ENCODE data around the gene SLC22A4.

The SLC22A4 gene

DNA sequence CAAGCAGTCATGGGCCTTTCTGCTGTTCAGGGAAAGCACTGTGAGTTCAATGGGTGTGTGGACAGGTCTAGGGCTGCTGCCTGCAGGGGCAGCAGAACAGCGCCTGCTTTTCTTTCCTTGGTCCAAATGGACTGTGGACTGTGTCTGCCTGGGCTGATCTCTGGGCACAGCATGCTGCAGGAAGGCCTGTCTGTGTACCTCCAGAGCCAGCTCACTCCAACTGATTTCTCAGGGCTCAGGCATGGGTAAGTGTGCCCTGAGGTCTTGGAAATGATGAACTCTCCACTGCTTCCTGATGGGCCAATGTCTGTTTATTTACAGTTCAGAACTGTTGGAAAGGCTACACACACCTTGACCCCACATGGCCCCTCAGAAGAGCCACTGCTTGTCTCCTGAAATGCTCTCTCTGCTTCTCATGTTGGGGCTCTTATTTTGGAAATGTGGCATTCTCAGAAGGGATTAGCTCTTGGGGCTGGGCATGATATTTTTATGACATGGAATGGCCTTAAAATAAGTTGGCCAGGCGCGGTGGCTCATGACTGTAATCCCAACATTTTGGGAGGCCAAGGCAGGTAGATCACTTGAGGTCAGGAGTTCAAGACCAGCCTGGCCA is 27.0 kb downstream of the SLC22A4 start:
- Histone ChIP-seq H3K27ac (ENCODE audit: low read depth in 2 of 2, low read length in 2 of 2) (no peak overlapping the region), H3K36me3 (ENCODE audit: control insufficient read depth in 2 of 2, insufficient read depth in 2 of 2, low read length in 2 of 2) (peaks cover 13 to 19% of the 10 kb centered on the region in 2 donors), H3K9me3 (ENCODE audit: control insufficient read depth in 2 of 2, low read length in 2 of 2) (no peaks in the 10 kb centered on the region), H3K9ac (ENCODE audit: low read depth in 1 of 2, low read length in 2 of 2) (no peak overlapping the region), H3K4me3 (ENCODE audit: low read length in 2 of 2) (no peak overlapping the region), H3K27me3 (ENCODE audit: control insufficient read depth in 2 of 2, insufficient read depth in 2 of 2, low read length in 2 of 2) (no peaks in the 10 kb centered on the region), H3K4me1 (ENCODE audit: control insufficient read depth in 2 of 2, insufficient read depth in 2 of 2, low read length in 2 of 2) (no peaks in the 10 kb centered on the region)

DNA sequence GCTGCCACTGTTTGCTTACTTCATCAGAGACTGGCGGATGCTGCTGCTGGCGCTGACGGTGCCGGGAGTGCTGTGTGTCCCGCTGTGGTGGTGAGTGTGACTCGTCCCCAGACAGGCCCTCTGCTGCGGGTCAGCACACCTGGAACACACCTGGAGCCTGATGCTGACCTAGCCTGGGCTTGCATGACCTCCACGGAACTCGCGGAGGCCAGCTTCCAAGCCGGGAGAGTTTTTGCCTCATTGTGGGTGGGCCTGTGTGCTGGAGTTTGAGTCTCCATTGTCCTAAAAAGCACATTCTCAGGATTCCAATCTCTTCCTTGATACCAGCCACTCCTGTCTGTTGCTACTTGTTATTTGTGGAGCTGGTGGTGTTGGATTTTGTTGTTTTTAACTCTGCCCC is 28.1 kb downstream of the SLC22A4 start:
- Histone ChIP-seq H3K27ac (ENCODE audit: low read depth in 2 of 2, low read length in 2 of 2) (no peak overlapping the region), H3K36me3 (ENCODE audit: control insufficient read depth in 2 of 2, insufficient read depth in 2 of 2, low read length in 2 of 2) (peaks cover 13 to 19% of the 10 kb centered on the region in 2 donors), H3K4me1 (ENCODE audit: control insufficient read depth in 2 of 2, insufficient read depth in 2 of 2, low read length in 2 of 2) (no peaks in the 10 kb centered on the region), H3K4me3 (ENCODE audit: low read length in 2 of 2) (no peak overlapping the region), H3K9ac (ENCODE audit: low read depth in 1 of 2, low read length in 2 of 2) (no peak overlapping the region), H3K9me3 (ENCODE audit: control insufficient read depth in 2 of 2, low read length in 2 of 2) (no peaks in the 10 kb centered on the region), H3K27me3 (ENCODE audit: control insufficient read depth in 2 of 2, insufficient read depth in 2 of 2, low read length in 2 of 2) (no peaks in the 10 kb centered on the region)

DNA sequence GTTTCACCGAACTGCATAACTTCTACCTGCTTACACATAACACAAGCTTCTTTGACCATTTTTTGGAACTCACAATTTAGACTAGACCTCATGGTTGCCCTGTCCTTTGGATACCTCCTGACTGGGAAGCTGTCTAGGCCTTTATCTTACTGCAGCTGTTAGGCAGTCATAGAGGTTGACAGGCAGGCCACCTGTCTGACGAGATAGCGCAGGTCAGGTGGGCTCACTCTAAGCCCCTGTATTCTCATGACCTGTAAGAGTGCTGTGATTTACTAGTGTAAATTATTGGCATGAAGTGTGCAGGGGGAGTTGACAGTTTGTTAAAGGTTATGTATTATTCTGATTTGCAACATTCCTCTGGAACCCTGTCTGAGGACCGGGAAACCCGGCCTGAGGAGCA is 29.0 kb downstream of the SLC22A4 start:
- no peak overlapping the region for H3K9ac ChIP-seq (ENCODE audit: low read depth in 1 of 2, low read length in 2 of 2)
- H3K9me3 ChIP-seq (ENCODE audit: control insufficient read depth in 2 of 2, low read length in 2 of 2), result no peaks in the 10 kb centered on the region
- no peaks in the 10 kb centered on the region for H3K27me3 ChIP-seq (ENCODE audit: control insufficient read depth in 2 of 2, insufficient read depth in 2 of 2, low read length in 2 of 2)
- H3K27ac ChIP-seq (ENCODE audit: low read depth in 2 of 2, low read length in 2 of 2), result no peak overlapping the region
- no peak overlapping the region for H3K4me3 ChIP-seq (ENCODE audit: low read length in 2 of 2)
- H3K36me3 ChIP-seq (ENCODE audit: control insufficient read depth in 2 of 2, insufficient read depth in 2 of 2, low read length in 2 of 2), result peaks cover 16 to 21% of the 10 kb centered on the region in 2 donors
- no peaks in the 10 kb centered on the region for H3K4me1 ChIP-seq (ENCODE audit: control insufficient read depth in 2 of 2, insufficient read depth in 2 of 2, low read length in 2 of 2)

DNA sequence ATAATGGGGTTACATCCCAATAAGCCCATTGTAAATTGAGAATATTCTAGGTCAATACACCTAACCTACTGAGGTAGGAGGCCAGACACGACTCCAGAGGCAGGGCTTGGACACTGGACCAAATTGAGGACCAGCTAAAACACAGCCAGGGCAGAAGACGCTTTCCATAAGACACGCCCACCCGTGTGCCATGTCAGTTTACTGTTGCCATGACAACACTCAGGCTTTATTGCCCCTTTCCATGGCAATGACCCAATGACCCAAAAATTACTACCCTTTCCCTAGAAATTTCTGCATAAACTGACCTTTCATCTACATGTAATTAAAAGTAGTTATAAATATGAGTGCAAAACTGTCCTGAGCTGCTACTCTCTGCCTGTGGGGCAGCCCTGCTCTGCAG is 31.5 kb downstream of the SLC22A4 start:
- Histone ChIP-seq H3K4me3 (ENCODE audit: low read length in 2 of 2) (no peak overlapping the region), H3K36me3 (ENCODE audit: control insufficient read depth in 2 of 2, insufficient read depth in 2 of 2, low read length in 2 of 2) (peaks cover 22 to 24% of the 10 kb centered on the region in 2 donors), H3K27ac (ENCODE audit: low read depth in 2 of 2, low read length in 2 of 2) (no peak overlapping the region), H3K4me1 (ENCODE audit: control insufficient read depth in 2 of 2, insufficient read depth in 2 of 2, low read length in 2 of 2) (no peaks in the 10 kb centered on the region), H3K9ac (ENCODE audit: low read depth in 1 of 2, low read length in 2 of 2) (no peak overlapping the region), H3K27me3 (ENCODE audit: control insufficient read depth in 2 of 2, insufficient read depth in 2 of 2, low read length in 2 of 2) (no peaks in the 10 kb centered on the region), H3K9me3 (ENCODE audit: control insufficient read depth in 2 of 2, low read length in 2 of 2) (no peaks in the 10 kb centered on the region)

DNA sequence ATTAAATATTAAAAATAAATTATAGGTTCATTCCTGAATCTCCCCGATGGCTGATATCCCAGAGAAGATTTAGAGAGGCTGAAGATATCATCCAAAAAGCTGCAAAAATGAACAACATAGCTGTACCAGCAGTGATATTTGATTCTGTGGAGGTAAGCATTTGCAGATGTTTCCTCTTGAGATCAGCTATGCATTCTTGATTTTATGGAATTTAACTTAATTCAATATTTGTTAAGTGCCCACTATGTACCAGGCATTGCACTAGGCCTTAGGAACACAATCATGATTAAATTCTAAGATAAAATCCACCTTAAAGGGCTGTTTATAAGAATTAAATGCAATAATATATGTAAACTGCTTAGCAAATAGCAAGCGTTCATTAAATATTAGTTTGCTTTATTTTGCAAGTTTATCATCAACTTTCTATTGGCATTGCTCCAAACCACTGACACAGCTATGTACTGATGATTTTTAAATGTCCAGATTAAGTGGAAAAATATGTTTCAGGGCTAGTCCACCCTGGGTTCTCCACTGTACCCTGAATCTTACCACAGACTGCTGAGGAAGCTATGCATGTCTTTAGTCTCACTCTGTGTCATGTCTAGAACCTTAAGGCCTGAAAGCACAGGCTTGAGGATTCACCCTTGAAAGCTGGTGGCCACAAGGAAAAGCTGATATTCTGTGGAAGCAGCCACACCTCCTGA is 33.2 kb downstream of the SLC22A4 start:
- Histone ChIP-seq H3K9me3 (ENCODE audit: control insufficient read depth in 2 of 2, low read length in 2 of 2) (no peaks in the 10 kb centered on the region), H3K4me1 (ENCODE audit: control insufficient read depth in 2 of 2, insufficient read depth in 2 of 2, low read length in 2 of 2) (no peaks in the 10 kb centered on the region), H3K27ac (ENCODE audit: low read depth in 2 of 2, low read length in 2 of 2) (no peak overlapping the region), H3K9ac (ENCODE audit: low read depth in 1 of 2, low read length in 2 of 2) (no peak overlapping the region), H3K4me3 (ENCODE audit: low read length in 2 of 2) (no peak overlapping the region), H3K36me3 (ENCODE audit: control insufficient read depth in 2 of 2, insufficient read depth in 2 of 2, low read length in 2 of 2) (peaks cover 18 to 25% of the 10 kb centered on the region in 2 donors), H3K27me3 (ENCODE audit: control insufficient read depth in 2 of 2, insufficient read depth in 2 of 2, low read length in 2 of 2) (no peaks in the 10 kb centered on the region)

DNA sequence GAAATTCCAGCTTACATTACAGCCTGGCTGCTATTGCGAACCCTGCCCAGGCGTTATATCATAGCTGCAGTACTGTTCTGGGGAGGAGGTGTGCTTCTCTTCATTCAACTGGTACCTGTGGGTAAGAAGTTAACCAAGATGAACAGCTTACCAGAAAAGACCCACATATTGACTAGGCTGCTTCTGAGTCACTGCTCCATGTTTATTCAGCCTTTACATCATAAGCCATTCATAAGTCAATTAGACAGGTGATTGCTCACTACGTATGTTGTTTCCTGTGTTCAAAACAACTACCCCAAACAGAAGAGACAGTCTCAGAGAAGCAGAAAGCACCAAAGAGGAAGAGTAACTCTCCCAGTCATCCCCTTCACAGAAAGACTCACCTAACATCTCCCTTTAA is 40.6 kb downstream of the SLC22A4 start:
- H3K4me1 ChIP-seq (ENCODE audit: control insufficient read depth in 2 of 2, insufficient read depth in 2 of 2, low read length in 2 of 2), result peaks cover 4% of the 10 kb centered on the region in 2 donors
- H3K27me3 ChIP-seq (ENCODE audit: control insufficient read depth in 2 of 2, insufficient read depth in 2 of 2, low read length in 2 of 2), result no peaks in the 10 kb centered on the region
- H3K9me3 ChIP-seq (ENCODE audit: control insufficient read depth in 2 of 2, low read length in 2 of 2), result no peaks in the 10 kb centered on the region
- no peak overlapping the region for H3K9ac ChIP-seq (ENCODE audit: low read depth in 1 of 2, low read length in 2 of 2)
- no peak overlapping the region for H3K27ac ChIP-seq (ENCODE audit: low read depth in 2 of 2, low read length in 2 of 2)
- no peak overlapping the region for H3K4me3 ChIP-seq (ENCODE audit: low read length in 2 of 2)
- H3K36me3 ChIP-seq (ENCODE audit: control insufficient read depth in 2 of 2, insufficient read depth in 2 of 2, low read length in 2 of 2), result peaks cover 9 to 21% of the 10 kb centered on the region in 2 donors

DNA sequence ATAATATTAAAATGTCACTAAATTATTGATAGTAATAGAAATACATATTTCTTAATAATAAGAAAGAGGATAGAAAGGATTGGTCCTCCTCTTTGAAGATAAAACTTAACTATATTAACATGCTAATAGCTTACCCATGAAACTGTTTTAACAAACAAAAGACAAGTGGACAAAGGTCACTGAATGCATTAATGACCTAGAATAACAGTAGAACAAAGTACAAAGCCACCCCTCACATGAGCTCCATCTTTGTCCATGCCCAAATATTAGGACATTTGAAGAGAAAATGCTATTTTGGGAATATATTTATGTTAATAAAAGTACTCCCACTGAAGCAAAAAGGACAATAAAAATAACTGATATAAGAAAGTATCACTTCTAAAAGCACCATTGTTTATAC is 41.2 kb downstream of the SLC22A4 start:
- no peaks in the 10 kb centered on the region for H3K27me3 ChIP-seq (ENCODE audit: control insufficient read depth in 2 of 2, insufficient read depth in 2 of 2, low read length in 2 of 2)
- no peak overlapping the region for H3K4me3 ChIP-seq (ENCODE audit: low read length in 2 of 2)
- peaks cover 5 to 6% of the 10 kb centered on the region in 2 donors for H3K4me1 ChIP-seq (ENCODE audit: control insufficient read depth in 2 of 2, insufficient read depth in 2 of 2, low read length in 2 of 2)
- H3K9me3 ChIP-seq (ENCODE audit: control insufficient read depth in 2 of 2, low read length in 2 of 2), result no peaks in the 10 kb centered on the region
- H3K27ac ChIP-seq (ENCODE audit: low read depth in 2 of 2, low read length in 2 of 2), result no peak overlapping the region
- H3K36me3 ChIP-seq (ENCODE audit: control insufficient read depth in 2 of 2, insufficient read depth in 2 of 2, low read length in 2 of 2), result peaks cover 5 to 18% of the 10 kb centered on the region in 2 donors
- no peak overlapping the region for H3K9ac ChIP-seq (ENCODE audit: low read depth in 1 of 2, low read length in 2 of 2)

DNA sequence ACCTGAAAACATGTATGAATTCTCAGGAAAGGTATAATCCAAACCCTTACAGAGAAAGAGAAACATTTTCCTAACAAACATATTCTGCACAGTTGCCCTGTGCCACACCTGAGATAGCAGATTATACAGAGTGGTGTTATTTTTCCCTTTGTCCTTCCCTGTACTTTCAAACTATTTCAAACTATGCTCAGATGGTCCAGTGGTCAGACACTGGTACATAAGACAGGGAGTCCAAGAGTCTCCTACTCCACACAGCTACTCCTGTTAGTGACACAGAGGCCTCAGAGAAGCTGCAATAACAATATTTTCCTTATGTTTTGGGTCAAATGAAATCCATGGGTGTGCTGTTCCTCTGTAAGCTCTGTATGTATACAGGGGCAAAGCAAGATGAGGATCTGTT is 45.3 kb downstream of the SLC22A4 start:
- Histone ChIP-seq H3K27me3 (ENCODE audit: control insufficient read depth in 2 of 2, insufficient read depth in 2 of 2, low read length in 2 of 2) (no peaks in the 10 kb centered on the region), H3K4me1 (ENCODE audit: control insufficient read depth in 2 of 2, insufficient read depth in 2 of 2, low read length in 2 of 2) (peaks cover 5 to 6% of the 10 kb centered on the region in 2 donors), H3K27ac (ENCODE audit: low read depth in 2 of 2, low read length in 2 of 2) (no peak overlapping the region), H3K9ac (ENCODE audit: low read depth in 1 of 2, low read length in 2 of 2) (no peak overlapping the region), H3K36me3 (ENCODE audit: control insufficient read depth in 2 of 2, insufficient read depth in 2 of 2, low read length in 2 of 2) (peaks cover 5 to 9% of the 10 kb centered on the region in 2 donors), H3K9me3 (ENCODE audit: control insufficient read depth in 2 of 2, low read length in 2 of 2) (no peaks in the 10 kb centered on the region), H3K4me3 (ENCODE audit: low read length in 2 of 2) (no peak overlapping the region)

DNA sequence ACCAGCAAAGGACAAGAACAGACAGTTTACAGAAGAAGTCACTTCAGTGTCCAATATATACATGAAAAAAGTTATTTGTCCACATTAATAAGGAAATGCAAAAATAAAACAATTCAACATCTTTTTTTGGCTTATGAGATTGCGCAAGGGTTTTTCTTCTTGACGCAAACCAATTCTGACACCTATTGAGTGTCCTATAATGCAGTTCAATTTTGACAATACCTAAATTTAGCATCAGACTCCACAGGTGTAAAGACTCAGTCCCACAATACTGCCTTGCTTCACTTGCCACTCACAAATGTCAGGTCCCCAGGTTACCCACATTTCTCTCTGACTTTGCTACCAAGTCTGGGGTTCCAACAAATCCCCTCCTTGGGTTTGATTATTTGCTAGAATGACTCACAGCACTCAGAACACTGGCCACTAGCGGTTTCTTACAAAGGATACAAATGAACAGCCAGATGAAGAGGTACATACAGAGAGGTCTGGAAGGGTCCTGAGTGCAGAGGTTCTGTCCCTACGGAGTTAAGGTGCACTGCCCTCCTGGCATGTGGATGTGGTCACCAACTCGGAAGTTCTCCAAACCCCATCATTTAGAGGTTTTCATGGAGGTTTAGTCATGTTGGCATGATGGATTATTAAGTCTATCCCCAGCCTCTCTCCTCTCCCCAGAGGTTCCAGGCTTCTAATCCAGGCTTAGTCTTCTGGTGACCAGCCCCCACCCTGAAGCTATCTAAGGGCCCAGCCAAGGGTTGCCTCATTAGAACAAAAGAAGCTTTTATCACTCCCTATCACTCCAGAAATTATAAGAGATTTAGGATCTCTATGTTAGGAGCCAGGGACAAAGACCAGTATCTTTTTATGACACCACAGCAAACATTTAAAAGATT is 48.3 kb downstream of the SLC22A4 start:
- H3K4me1 ChIP-seq (ENCODE audit: control insufficient read depth in 2 of 2, insufficient read depth in 2 of 2, low read length in 2 of 2), result peaks cover 5 to 6% of the 10 kb centered on the region in 2 donors
- H3K27ac ChIP-seq (ENCODE audit: low read depth in 2 of 2, low read length in 2 of 2), result no peak overlapping the region
- no peaks in the 10 kb centered on the region for H3K27me3 ChIP-seq (ENCODE audit: control insufficient read depth in 2 of 2, insufficient read depth in 2 of 2, low read length in 2 of 2)
- H3K36me3 ChIP-seq (ENCODE audit: control insufficient read depth in 2 of 2, insufficient read depth in 2 of 2, low read length in 2 of 2), result peaks cover 0 to 5% of the 10 kb centered on the region in 2 donors
- no peak overlapping the region for H3K4me3 ChIP-seq (ENCODE audit: low read length in 2 of 2)
- no peaks in the 10 kb centered on the region for H3K9me3 ChIP-seq (ENCODE audit: control insufficient read depth in 2 of 2, low read length in 2 of 2)
- H3K9ac ChIP-seq (ENCODE audit: low read depth in 1 of 2, low read length in 2 of 2), result no peak overlapping the region
